Activated effector memory CD4-positive, alpha-beta T cell treated with anti-CD3 and anti-CD28 coated beads, Interleukin-2, amount 50 U/mL, for 16 hours (primary cell): ENCODE measurements around the gene THSD4.
"Not testable (repeated sequence)": the region's sequence is repeated elsewhere in the genome, so short reads cannot be mapped to it uniquely, and the experiment has no call there.

Experiments
- DNase-seq: peaks from one replicate; pipeline ENCODE4 v3.0.0-alpha.2; 2020

Gene THSD4

DNA sequence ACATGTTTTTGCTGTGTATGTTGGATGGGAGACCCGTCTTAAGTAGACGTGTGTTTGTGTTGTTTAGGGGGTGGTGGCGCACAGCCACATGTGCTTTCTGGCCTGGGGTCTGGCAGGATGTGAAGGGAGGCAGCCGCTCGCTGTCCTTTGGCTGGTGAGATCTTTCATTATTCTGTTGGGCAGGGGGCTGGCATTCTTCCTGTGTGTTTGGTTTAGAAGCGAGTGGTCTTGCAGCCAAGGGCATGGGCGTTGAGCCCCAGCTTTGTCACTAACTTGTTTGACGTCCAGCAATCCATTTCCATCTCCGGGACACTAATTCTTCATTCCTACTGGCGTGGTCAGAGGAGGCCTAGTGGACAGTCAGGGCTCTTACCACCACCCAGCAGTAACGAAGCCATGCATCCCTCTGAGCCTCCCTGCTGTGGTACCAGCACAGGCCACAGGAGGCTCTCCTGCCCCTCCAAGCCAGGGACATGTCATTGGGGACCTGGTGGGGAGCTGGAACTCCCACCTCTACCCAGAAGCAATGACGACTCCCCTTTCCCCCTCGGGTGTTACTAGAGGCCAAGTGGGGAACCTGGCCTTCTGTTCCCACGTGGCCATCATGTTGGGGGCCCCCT, 10.7 kb downstream of the THSD4 start:
- DNase-seq = no peak

DNA sequence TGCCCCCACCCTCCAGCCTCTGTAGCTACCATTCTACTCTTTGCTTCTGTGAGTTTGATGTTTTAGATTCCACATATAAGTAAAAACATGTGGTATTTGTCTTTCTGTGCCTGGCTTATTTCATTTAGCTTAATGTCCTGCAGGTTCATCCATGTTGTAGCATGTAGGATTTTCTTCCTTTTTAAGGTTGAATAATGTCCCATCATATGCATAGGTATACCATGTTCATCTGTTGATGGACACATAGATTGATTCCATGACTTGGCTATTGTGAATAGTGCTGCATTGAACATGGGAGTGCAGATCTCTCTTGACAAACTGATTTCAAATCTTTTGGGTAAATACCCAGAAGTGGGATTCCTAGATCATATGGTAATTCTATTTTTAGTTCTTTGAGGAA, 11.8 kb downstream of the THSD4 start:
- no peak for DNase-seq

DNA sequence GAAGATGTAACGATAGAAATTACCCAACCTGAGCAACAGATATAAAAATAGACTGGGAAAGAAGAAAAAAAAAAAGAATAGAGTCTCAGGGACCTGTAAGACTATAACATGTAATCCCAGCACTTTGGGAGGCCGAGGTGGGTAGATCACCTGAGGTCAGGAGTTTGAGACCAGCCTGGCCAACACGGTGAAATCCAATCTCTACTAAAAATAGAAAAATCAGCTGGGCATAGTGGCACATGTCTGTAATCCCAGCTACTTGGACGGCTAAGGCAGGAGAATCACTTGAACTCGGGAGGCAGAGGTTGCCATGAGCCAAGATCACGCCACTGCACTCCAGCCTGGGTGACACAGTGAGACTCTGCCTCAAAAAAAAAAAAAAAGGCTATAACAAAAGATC, 12.9 kb downstream of the THSD4 start:
- not testable (repeated sequence) for DNase-seq

DNA sequence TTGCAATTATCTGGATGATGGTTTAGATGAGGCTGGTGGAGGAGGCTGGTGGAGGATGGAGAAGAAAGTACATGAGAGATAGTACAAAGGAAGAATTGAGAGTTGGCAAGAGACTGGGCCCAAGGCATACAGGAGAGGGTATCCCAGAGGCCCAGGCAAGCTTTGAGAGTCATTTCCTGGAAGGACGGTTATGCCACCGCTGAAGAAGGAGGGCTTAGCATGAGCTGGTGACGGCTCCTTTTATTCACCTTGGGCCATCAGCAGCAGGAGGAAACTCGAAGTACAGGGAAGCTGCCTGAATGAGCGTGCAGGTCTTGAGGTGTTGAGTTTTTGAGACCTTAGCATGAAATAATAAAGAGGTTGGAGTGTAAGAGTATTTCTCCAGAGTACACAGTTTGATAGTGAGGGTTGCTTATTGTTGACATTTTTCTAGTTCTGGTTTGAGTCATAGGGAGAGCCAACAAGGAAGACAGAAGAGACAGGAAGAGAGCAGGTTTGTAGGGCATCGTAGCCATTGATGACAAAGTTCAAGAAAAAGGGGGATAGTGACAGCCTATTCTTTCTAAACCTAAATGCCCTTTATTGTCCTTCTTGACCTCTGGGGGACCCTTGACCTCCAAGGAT, 13.8 kb downstream of the THSD4 start:
- no peak for DNase-seq

DNA sequence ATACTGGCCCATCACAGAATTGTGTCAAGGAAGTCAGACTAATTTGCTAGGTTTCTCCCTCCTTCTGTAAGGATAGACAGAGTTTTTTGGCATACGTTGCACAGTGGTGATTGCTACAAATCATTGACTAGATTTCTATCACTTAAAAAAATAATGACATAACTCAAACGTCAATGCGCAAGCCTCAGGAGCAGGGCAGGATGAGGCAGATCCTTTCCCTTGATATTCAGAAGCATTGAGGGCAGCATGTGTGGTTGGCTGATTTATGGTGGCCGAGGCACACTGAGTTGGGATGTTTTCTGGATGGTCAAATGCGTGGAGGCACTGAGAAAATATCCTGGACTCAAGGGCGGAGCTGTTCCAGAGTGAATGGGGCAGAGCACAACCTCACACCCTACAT, 14.4 kb downstream of the THSD4 start:
- DNase-seq = no peak

DNA sequence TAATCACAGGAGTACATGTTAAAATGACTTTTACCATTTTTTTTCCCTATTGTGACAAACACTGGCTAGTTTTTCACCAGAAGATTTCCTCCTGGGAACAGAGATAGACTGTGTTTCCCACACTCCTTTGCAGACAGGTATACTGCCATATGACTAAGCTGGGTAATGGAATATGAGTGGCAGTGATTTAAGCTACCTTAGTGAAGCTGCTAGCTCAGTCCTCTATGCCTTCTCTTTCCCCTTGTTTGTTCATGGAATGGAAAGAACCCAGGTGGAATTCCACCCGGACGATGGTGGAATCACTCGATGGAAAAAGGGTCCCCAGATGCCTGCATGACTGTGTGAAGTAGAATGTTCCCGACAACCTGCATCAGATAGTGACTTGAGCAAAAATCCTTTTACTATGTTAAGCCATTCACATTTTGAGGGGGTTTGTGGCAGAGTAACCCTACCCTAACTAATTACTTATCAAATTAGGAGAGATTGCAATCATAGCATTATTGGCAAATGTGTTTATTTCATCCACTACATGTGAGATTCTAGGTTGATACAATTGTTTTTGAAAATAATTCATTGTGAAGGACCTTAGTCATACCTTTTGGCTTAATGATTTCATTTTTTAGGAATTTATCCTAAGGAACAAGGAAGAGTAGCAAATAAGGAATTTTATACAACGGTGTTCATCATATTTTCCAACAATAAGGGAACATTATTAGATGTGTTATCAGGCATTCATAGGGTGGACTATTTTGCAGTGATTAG, 16.5 kb downstream of the THSD4 start:
- no peak for DNase-seq

DNA sequence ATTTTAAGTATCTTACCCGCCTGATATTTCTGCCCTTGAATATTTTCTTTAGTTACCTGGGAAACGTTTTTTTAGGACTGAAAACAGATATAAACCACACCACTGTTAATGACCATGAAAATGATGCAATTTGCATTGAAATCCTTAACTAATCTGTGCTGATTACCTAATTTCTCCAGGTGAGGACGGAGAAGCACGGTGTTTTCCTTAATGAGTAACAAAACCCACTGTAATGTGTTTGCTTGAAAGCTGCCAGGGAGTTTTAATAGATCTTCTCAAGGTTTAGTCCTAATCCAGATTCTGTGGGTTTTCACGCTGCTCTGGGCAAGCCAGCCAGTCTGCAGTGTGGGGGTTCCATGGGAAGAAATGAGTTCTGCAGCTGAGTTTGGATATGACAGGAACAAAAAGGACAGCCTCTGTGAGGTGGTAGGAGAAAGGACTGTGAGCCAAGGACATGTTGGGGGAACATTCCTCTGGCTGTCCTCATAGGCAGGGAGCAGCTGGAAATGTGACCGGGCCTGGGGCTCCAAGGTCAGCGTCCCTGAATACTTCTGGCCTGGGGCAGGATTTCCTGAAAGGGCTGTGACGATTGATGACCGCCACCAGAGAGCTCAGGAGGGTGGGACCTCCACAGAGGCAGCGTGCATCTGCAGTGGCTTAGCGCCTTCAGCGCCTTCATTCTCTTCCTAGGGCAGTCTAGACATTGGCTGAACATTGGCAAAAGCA, 18.6 kb downstream of the THSD4 start:
- no peak for DNase-seq

DNA sequence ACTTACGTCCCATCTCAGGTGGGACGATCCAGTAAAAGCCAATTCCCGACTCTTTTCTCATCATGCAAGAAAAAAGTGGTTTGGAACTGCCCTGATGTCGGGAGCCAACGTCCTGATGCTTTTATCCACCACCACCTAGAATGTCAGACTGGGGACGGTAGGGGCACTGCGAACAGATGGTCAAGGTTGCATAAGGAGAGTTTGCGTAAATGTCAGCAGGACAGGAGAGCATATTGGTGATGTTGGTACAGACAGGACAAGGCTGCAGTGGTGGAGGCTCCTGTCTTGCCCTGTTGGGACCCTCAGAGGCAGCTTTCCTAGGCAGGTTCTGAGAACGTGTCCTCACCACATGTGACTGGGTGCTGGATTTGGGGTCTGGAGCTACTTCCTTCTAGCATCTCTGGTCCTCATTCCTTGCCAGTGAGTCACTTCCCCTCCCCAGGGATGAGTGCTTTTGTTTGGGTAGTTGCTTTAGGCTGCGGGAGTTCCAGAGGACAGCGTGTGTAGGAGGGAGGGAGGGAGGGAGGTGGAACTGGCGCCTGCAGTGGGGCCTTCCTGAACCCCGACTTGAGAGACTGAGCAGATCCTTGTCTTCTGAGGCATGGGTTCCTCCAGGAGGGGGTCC, 21.0 kb downstream of the THSD4 start:
- no peak for DNase-seq

DNA sequence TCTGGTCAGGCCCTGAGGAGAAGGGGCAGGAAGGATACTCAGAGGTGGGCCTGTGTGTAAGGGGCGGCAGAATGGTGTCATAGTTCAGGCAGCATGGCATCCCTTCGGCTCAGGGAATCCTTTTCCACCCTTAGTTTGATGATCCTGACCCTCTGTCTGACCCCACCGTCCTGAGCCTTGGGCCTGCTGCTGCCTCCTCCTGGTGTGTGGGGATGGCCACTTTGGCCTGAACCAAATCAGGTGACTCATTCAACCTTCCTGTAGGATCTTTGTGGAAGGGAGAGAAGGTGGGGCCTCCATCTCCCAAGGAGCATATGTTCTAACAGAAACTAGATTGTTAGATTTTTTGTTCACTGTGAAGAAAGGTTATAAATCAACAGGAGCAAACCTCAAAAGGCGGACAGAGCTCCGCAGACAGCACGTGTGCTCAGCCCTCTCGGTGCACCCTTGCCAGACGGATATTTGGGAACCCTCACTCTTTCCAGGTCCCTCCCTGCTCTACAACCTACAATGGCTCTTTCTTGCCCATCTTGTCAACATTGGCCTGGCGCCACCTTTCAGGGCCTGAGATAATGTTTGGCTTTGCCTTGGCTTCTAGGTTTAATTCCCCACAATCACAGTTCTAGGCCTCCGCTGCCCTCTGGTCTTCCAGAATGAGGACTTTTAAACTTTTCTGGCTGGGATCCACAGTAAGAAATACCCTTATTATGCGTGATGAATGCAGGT, 21.7 kb downstream of the THSD4 start:
- DNase-seq = no peak

DNA sequence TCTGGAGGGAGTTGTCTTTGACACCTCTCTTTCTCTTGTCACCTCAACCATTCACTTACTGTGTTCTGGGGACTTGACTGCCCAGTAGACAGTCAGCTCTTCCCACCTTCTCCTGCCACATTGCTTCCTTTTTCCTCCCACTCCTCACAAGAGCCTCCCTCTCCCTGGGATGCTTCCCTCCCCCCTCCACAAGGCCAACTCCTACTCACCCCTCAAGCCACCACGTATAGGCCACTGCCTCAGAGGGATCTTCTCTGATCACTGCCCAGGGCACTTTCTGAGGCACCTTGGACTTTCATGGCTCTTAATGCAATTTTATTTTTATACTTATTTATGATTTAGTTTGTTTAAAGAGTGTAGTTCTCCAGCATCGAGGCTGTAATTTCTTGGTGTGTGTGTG, 23.2 kb downstream of the THSD4 start:
- DNase-seq = no peak

DNA sequence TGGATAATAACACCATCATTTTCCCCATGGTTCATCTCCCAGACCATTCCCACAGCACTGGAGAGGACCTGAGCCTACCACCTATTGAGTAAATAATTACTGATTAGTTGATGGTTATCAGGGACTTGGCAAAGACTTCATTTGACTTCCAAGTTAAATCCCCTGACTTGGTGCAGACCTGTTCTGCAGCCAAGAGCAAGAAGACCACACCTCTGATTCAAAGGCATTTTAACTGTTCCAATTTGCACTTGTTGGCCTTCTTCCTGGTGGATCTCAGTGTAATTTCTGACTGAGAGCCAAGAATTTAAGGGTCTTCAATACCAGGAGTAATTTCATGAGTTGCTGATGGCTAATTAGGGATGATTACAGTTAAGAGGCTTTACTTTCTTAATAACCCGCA, 24.0 kb downstream of the THSD4 start:
- DNase-seq = no peak

DNA sequence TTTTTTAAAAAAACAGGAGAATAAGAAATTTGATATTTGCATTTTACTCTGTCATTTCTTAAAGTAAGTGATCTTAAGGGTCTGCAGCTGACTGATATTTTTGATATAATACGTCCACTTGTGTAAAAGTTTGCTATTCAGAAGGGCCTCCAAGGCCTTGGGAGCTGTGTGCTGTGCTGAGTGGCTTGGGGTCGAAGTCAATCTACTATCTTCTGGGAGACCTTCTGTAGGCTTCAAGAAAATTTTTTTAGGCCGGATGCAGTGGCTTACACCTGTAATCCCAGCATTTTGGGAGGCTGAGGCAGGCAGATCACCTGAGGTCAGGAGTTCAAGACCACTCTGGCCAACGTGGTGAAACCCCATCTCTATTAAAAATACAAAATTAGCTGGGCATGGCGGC, 26.3 kb downstream of the THSD4 start:
- no peak for DNase-seq

DNA sequence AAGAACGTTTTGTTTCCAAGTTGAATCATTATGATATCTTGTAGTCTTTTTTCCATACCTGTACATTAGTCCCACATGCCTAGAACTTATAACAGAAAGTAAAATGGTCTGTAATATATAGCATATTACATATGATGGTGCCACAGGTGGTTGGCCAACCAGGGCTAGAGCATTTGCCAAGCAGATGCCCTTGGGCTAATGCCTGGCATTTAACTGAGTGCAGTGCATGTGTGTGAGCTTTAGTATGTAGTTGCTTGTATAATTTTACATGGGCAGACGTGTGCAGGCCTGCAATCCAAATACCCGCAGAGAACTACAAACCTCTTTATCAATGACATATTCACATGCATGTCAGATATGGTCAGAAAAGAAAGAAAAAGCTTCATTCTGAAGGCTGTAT, 27.5 kb downstream of the THSD4 start:
- no peak for DNase-seq

DNA sequence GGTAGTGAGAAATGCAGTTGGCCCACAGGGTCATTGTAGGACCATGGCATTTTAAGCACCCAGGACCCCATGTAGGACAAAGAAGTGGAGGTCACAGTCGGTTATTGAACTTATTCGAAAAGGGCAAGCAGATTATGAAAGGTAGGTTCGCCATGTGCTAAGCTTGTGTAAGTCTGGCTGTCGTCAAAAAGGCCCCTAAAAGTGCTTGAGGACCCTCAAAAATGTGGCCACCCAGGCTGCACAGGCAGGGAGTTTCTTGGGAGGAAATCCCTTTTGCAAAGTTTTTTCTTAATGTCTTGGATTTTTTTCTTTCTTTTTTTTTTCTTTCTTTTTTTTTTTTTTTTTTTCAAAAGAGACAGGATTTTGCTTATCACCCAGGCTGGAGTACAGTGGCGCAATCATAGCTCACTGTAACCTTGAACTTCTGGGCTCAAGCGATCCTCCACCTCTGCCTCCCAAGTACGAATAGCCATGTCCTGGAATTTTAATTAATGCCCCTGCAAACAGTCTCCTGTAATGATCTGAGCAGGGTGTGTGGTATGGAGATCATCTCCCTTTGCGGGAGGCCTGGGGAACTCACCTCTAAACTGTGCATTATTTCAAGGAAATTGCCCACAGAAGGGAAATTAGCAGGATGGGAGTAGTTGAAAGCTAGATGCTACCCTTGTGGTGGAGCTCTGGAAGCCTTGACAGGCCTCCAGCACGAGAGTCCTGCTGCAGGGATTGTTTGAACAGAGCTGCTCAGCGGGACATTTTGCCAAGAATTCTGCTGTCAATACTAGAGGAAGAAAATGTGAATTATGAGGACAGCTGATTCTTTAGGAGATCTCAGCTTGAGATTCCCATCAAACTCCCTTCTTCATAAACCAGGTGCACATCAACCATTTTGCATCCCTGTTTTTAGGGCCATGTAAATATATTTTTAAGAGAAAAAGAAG, 28.4 kb downstream of the THSD4 start:
- no peak for DNase-seq

DNA sequence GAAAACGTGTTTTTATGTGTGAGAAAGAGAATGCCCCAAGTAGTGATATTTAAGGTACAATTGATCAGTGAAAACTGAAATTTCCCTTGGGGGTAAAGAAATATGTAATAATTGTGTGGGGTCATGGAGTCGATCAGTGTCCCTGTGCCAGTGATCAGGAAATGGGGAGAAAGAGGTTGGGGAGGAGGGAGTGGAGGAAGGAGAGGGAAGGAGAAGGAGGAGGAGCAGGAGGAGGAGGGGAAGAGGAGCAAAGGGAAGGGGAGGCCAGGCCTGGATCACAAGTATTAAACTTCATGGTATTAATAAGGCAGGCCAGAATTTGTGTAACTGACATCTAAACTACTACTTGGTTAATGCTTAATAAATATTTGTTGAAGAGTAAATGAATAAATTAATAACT, 30.4 kb downstream of the THSD4 start:
- DNase-seq = no peak

DNA sequence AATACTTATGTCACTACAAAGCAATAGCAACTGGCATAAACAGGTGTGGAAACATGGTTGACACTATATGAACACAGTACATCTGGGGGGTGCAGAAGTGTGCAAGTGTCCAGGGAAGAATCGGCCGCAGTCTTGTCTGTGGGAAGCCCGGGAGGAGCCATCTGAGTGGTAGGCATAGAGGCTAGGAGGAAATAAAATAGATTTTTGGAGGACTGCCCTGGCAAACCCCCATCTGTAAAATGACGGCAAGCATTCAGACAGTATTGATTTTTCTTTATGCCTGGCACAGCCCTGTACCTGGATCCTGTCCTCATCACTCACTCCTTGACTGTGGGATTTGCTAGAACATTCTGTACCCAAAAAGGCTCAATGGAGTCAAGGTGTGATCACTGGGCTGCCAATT, 31.3 kb downstream of the THSD4 start:
- DNase-seq = no peak

DNA sequence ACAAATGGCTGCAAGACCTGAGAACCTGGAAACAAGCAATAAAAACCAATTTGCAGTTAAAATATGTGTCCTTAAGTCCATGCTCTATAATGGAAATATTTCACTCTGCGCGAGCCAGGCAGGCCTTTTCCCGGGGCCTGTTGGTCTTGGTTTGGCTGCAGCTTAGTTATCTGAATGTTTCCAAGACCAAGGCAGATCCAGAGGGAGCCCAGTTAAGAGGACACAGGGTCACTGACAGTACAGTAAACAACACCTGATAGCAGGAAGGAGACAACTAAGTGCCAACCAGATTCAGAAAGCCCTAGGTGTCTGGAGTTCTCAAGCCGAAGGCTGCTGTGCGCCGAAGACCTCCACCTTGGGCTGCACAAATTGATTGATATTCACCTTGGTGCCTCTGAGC, 32.8 kb downstream of the THSD4 start:
- DNase-seq = no peak

DNA sequence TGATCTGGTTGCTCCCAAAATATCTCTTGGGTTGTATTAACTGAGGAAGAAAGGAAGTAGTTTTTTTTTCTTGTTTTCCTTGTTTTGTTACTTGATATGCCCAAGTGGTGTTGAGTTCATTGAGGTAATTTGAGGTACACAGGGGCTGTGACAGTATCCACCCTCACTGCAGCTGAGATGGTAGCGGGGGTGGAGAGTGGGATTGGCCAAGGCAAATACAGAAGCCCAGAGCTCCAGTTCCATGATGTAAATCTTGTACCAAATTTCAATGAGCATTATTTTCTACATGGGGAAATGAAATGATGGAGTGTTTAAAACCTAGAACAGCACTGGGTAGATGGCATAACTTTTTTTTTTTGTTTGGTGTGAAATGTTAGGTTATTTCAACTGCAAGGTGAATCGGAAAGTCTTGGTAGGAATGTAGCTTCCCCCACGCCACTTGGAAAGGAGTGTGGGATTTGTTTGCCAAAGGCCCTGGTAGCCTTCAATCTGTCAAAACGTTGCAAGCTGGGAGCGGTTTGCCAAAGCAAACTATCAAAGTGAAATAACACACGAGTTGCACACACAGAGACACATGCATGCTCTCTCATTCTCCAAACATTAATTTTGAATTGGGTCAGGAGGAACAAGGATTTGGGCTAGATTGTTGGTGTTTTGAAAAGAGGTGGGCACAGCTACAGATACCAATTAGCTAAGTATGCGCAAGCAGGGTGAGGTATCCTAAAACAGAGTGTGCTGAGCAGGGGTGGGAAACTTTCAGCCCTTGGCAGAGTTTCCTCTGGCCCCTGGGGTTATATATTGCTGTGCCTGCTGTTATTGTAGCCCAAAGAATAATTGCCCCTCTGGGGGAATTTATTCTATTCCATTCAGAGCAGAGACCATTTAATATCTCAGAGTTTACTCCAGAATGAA, 34.6 kb downstream of the THSD4 start:
- no peak for DNase-seq

DNA sequence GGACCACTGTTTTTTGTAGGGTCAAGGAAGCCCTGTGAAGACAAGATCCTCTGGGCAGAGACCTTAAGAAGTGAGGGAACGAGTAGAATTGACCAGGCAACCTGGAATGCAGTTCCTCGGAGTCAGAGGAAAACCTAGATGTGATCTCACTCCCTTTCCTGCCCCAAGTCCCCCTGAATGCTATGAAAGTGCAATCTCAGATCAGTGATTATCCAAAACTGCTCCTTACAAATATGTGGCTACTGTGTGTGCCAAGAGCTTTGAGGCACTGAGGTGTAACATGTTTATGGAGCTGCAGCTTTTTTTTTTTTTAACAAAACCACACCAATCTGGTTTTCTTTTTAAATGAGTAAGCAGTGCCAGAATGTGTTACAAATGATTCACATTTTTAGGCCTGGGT, 35.8 kb downstream of the THSD4 start:
- DNase-seq = no peak

DNA sequence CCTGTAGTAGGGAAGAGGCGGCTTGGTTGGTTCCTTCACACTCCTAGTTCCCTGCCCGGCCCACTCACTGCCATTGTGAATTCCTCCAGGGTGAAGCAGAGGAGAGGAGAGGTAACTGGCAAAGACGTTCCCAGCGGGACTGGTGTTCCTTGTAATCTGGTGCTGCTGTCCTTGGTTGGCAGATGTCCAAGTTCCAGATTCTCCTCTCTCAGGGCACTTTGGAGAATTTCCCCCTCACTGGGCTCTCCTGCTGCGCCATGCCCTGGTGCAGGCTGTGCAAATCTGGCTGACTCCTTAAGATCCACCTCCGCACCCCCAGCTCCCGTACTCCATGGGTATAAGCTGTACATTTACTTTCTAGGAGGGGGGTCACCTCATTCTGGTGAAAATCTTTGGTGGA, 37.3 kb downstream of the THSD4 start:
- DNase-seq = no peak
